ENCODE data around the gene TUBB3. TPM values are rescaled to one million over a fixed set of nuclear protein-coding genes. Genes with fewer than 3 reads are reported as not detected.

The TUBB3 gene
- total and polyA plus RNA-seq, 2 of the 4 experiments (the other 2 are of a cell fraction) = 311 to 410 TPM

GRCh38 chr16:89910717-89911354, 12.3 kb upstream of the TUBB3 start (continued):
- no peak for TF ChIP-seq CEBPB (IDR thresholded peaks at IDR 0.05; ENCODE audit: low read depth, low read length)
- TF ChIP-seq NFE2L2 (IDR thresholded peaks at IDR 0.05; ENCODE audit: low read depth, low read length) = no peak
- TF ChIP-seq, protein P1, sequence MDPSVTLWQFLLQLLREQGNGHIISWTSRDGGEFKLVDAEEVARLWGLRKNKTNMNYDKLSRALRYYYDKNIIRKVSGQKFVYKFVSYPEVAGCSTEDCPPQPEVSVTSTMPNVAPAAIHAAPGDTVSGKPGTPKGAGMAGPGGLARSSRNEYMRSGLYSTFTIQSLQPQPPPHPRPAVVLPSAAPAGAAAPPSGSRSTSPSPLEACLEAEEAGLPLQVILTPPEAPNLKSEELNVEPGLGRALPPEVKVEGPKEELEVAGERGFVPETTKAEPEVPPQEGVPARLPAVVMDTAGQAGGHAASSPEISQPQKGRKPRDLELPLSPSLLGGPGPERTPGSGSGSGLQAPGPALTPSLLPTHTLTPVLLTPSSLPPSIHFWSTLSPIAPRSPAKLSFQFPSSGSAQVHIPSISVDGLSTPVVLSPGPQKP (IDR thresholded peaks at IDR 0.05; ENCODE audit: borderline replicate concordance, low read depth, low read length) = no peak
- no peak for TF ChIP-seq BHLHE40 (IDR thresholded peaks at IDR 0.05; ENCODE audit: low read depth, low read length)
- no peak for TF ChIP-seq MAZ (IDR thresholded peaks at IDR 0.05; ENCODE audit: borderline replicate concordance, low read depth, low read length)

DNA sequence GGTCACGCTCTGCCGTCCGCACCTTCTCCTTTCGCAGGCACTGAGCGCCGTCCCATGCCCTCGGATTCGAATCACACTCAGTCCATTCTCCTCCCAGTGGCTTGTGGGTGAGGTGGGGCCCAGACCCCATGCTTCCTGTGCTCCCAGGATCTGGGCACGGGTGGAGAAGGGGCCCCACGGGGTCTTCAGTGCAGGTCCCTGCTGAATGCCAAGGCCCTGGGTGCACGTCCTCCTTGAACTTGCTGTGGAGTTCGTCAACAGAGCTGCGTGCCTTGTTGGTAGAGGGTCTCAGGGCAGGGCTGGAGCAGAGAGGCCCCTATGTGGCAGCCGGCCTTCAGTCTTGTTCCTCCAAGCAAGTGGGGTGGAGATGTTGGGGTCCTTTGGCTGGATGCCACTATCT, 11.8 kb upstream of the TUBB3 start:
- Histone ChIP-seq H2BK15ac (ENCODE audit: low read depth, low read length) (no peak overlapping the region), H4K91ac (ENCODE audit: insufficient read depth, low read depth, low read length) (no peak overlapping the region), H2AFZ (replicated peaks; ENCODE audit: low read length, poor library complexity) (no peak overlapping the region), H3K4me1 (ENCODE audit: control insufficient read depth, insufficient read depth, low read length) (no peaks in the 10 kb centered on the region), H3K23ac (ENCODE audit: low read depth, low read length) (no peak overlapping the region), H2BK120ac (ENCODE audit: low read depth, low read length) (no peak overlapping the region), H3K4me2 (ENCODE audit: low read depth, low read length) (no peak overlapping the region), H3K4ac (ENCODE audit: low read depth, low read length) (no peak overlapping the region), H3K4me3 (ENCODE audit: insufficient read depth, low read depth, low read length) (no peak overlapping the region), H3K14ac (replicated peaks; ENCODE audit: low read depth, low read length) (no peak overlapping the region), H2BK5ac (ENCODE audit: low read depth, low read length, poor library complexity, severe bottlenecking) (no peak overlapping the region), H3K18ac (ENCODE audit: low read depth, low read length) (no peak overlapping the region), H4K8ac (ENCODE audit: low read depth in 2 of 2, low read length in 2 of 2) (no peak overlapping the region), H3K9ac (ENCODE audit: low read depth, low read length) (no peak overlapping the region), H3K27ac (ENCODE audit: insufficient read depth, low read length) (no peak overlapping the region), H3K9me1 (ENCODE audit: insufficient read depth, low read length) (peaks cover 5% of the 10 kb centered on the region; the same call in 1 of the 2 replicates), H2BK20ac (ENCODE audit: low read depth, low read length) (no peak overlapping the region), H3K79me1 (ENCODE audit: low read depth in 1 of 2, low read length in 2 of 2) (peaks cover 0 to 22% of the 10 kb centered on the region in 2 experiments; a peak in 3 of 4 replicates), H2AK9ac (replicated peaks; ENCODE audit: low read depth, low read length, poor library complexity) (no peak overlapping the region), H3K27me3 (ENCODE audit: control insufficient read depth, insufficient read depth, low read length) (no peaks in the 10 kb centered on the region), H4K20me1 (ENCODE audit: insufficient read depth, low read length) (peaks cover 10% of the 10 kb centered on the region), H3K9me3 (ENCODE audit: control insufficient read depth, insufficient read depth, low read length) (no peaks in the 10 kb centered on the region), H4K5ac (ENCODE audit: low read depth, low read length) (no peak overlapping the region), H2AK5ac (ENCODE audit: low read depth, low read length) (no peak overlapping the region), H3K56ac (ENCODE audit: extremely low read depth, insufficient read depth, low read length) (no peak overlapping the region), H3K36me3 (ENCODE audit: control insufficient read depth, insufficient read depth, low read length) (peaks cover 50% of the 10 kb centered on the region)
- dilution Hi-C loops (cut with HindIII; ENCODE audit: low sequenced_read_pairs, unreplicated experiment) (no loop called here), in situ Hi-C loops (cut with MboI; ENCODE audit: low sequenced_read_pairs) (no loop called here), intact Hi-C loops (cut with micrococcal nuclease) (no loop called here)
- BruUV-seq (replicated peaks) = no TSS peak
- CTCF ChIA-PET = no interaction called here
- POLR2A ChIA-PET (ENCODE audit: unreplicated experiment) = no interaction called here
- WGBS, 2 experiments (ENCODE audit: extremely low coverage in 2 of 2, insufficient read length in 1 of 2) = 98% methylated on average over 6 of the region's 14 CpGs; no CpG with 5 or more reads in 1 of the 2 experiments
- no peak for DNase-seq
- ATAC-seq (ENCODE audit: low read depth) = no peak
- TF ChIP-seq MAZ (IDR thresholded peaks at IDR 0.05; ENCODE audit: borderline replicate concordance, low read depth, low read length) = no peak
- TF ChIP-seq, protein P1 (IDR thresholded peaks at IDR 0.05; ENCODE audit: borderline replicate concordance, low read depth, low read length) = no peak
- no peak for TF ChIP-seq MXI1 (IDR thresholded peaks at IDR 0.05; ENCODE audit: borderline replicate concordance, low read depth, low read length)
- no peak for TF ChIP-seq POLR2A (IDR thresholded peaks at IDR 0.05; ENCODE audit: low read depth, low read length)
- no peak for TF ChIP-seq SMC3 (IDR thresholded peaks at IDR 0.05; ENCODE audit: low read depth, low read length)
- no peak for TF ChIP-seq CTCF (conservative IDR thresholded peaks at IDR 0.05; ENCODE audit: low read depth, low read length)
- no peak for TF ChIP-seq NFE2L2 (IDR thresholded peaks at IDR 0.05; ENCODE audit: low read depth, low read length)
- no peak for TF ChIP-seq RCOR1 (IDR thresholded peaks at IDR 0.05; ENCODE audit: insufficient replicate concordance, low read length)
- no peak for TF ChIP-seq MAFK (IDR thresholded peaks at IDR 0.05; ENCODE audit: low read depth, low read length)
- no peak for TF ChIP-seq BHLHE40 (IDR thresholded peaks at IDR 0.05; ENCODE audit: low read depth, low read length)
- no peak for TF ChIP-seq RAD21 (IDR thresholded peaks at IDR 0.05; ENCODE audit: low read length)

Data from IMR-90 (cell line).